Hair follicle dermal papilla cell (primary cell): Measurements from ENCODE around the gene ATG12. TPM values are rescaled to one million over a fixed set of nuclear protein-coding genes. Genes with fewer than 3 reads are reported as not detected.

ENCODE experiments used
- total RNA-seq: library from RNA; depleted of rRNA; stranded (reverse); fragments of >200 nt; gene quantifications from 2 replicates; pipeline ENCODE4 v1.2.3, GENCODE V29; 2012

Gene ATG12
- total RNA-seq: 73.2 and 82.8 TPM in 2 replicates

GRCh38 chr5:115841382-115842088 is at the start of gene ATG12, which contains the start of gene AP3S1:
ATG12 (minus strand) TSS chr5:115841565; CDS start chr5:115841552, 13 bp downstream.
AP3S1 (plus strand) TSS chr5:115841935; CDS start chr5:115842038, 103 bp downstream.

GRCh38 chr5:115816226-115817081 is 24.9 kb downstream of the ATG12 start, which contains the start of gene CDO1:
CDO1 (minus strand) TSS chr5:115816659; CDS start chr5:115816397, 262 bp downstream.

Other genes with a start within 250 kb of the ATG12 start
- 11.0 and 11.5 TPM in 2 replicates for gene TICAM2, start 239.1 kb downstream of the ATG12 start, total RNA-seq
- 161 and 162 TPM in 2 replicates for gene TMED7, start 215.5 kb downstream of the ATG12 start, total RNA-seq
- 3.6 and 4.7 TPM in 2 replicates for gene CDO1, start 24.9 kb downstream of the ATG12 start, total RNA-seq
- gene AP3S1, start 370 bp upstream of the ATG12 start, total RNA-seq: 95.6 and 102 TPM in 2 replicates
- gene LVRN, start 120.9 kb upstream of the ATG12 start, total RNA-seq: 1.5 and 2.4 TPM in 2 replicates
- 0.32 TPM in 1 of 2 replicates, not detected in the other for gene ARL14EPL, start 190.9 kb upstream of the ATG12 start, total RNA-seq
- gene COMMD10, start 243.5 kb upstream of the ATG12 start, total RNA-seq: 24.3 and 24.7 TPM in 2 replicates